Heart right ventricle (tissue), 16 donors: ENCODE data around the gene APMAP. TPM values are rescaled to one million over a fixed set of nuclear protein-coding genes. Genes with fewer than 3 reads are reported as not detected.

ENCODE experiments used
- ATAC-seq, 8 donors: fragments of 200-7000 bp; cut with Tn5 transposase; one replicate each; pipeline ENCODE4 v1.9.1; 2020; ENCODE audit warnings: mild to moderate bottlenecking in 8 of 8, moderate library complexity in 8 of 8, moderate number of reproducible peaks in 1 of 8
- DNase-seq, 2 donors: peaks; one replicate each; pipeline ENCODE4 v3.0.0-alpha.2; 2020
- H3K27ac ChIP-seq, 10 donors: fragments of 200-600 bp; sonication (generic) in 2 of 10; one replicate each; pipeline versions ENCODE4 v1.5.0 to v1.8.0; 2020 to 2022; ENCODE audit warnings: mild to moderate bottlenecking in 3 of 10
- H3K27me3 ChIP-seq, 7 donors: fragments of 200-600 bp; one replicate each; pipeline ENCODE4 v1.8.0; 2021 to 2022; ENCODE audit warnings: mild to moderate bottlenecking in 2 of 7
- H3K36me3 ChIP-seq, 9 donors: fragments of 200-600 bp; sonication (generic) in 1 of 9; one replicate each; pipeline versions ENCODE4 v1.5.0 to v1.8.0; 2020 to 2022; ENCODE audit warnings: mild to moderate bottlenecking in 2 of 9
- H3K4me1 ChIP-seq, 9 donors: fragments of 200-600 bp; sonication (generic) in 1 of 9; one replicate each; pipeline versions ENCODE4 v1.5.0 to v1.8.0; 2020 to 2022; ENCODE audit warnings: mild to moderate bottlenecking in 4 of 9
- H3K4me3 ChIP-seq, 10 donors: fragments of 200-600 bp; sonication (generic) in 2 of 10; one replicate each; pipeline versions ENCODE4 v1.5.0 to v1.8.0; 2020 to 2022; ENCODE audit warnings: mild to moderate bottlenecking in 7 of 10, moderate library complexity in 2 of 10
- H3K9me3 ChIP-seq, 11 donors: fragments of 200-600 bp in 10 of 11; sonication (generic) in 2 of 11; one replicate each; pipeline versions ENCODE4 v1.5.0 to v1.8.0; 2013 to 2022; ENCODE audit warnings: mild to moderate bottlenecking in 2 of 11, control low read depth in 1 of 11, moderate library complexity in 1 of 11
- CTCF ChIP-seq, 9 donors: fragments of 200-600 bp; sonication (generic) in 2 of 9; IDR thresholded peaks; one replicate each; pipeline versions ENCODE4 v1.5.0 to v1.8.0; 2021 to 2022; ENCODE audit warnings: antibody characterized with exemption in 9 of 9, mild to moderate bottlenecking in 5 of 9, moderate library complexity in 1 of 9
- WGBS, 2 donors: extraction: QIAGEN DNeasy Blood & Tissue Kit; methylation state at CpG; one replicate each; pipeline ENCODE4 v1.1.7; 2013; ENCODE audit warnings: inconsistent platforms in 1 of 2; 5-methylcytosine and 5-hydroxymethylcytosine counted together
- intact Hi-C, 10 donors: fragments of 100-400 bp; cut with DNase I; formaldehyde crosslinking; loops; one replicate each; pipeline versions ENCODE4 v1.11.1 to v1.14.2; 2022
- polyA plus RNA-seq, 2 donors: library from polyadenylated mRNA; stranded (reverse); fragments of 200-250 nt; gene quantifications; one replicate each; pipeline ENCODE4 v1.2.3, GENCODE V29; 2013
- total RNA-seq, 10 donors: library from RNA; stranded (reverse); fragmentation: NEBNext Ultra II Directional in 3 of 10; extraction: Animal tissue kit (Norgen Biotek cat#: 25700) in 3 of 10; gene quantifications; one replicate each; pipeline versions ENCODE4 v1.2.1 to v1.2.4, GENCODE V29; 2021 to 2023
- donor health status: Arrhythmogenic right ventricular cardiomyopathy.
- donor health status: ischemic (EF 13 %, LVEDD 7.1; RV severe dilation, severe dysfunction).
- donor health status: healthy with polysubstance abuse.
- donor health status: DM: no; HTN: yes; CAD: no.
- donor health status: DM: no; HTN: no; CAD: no.
- donor health status: ischemic (EF 25% LVEDD 6.9; RV normal size, moderate dysfunction).
- donor health status: ischemic (EF 25% LVEDD 5.7; RV mildly dilated, moderate dysfunction).
- donor health status: healthy.
- donor health status: DM: yes; HTN: yes; CAD: no.
- donor health status: Ischemic cardiomyopathy.
- donor health status: ischemic (EF 35%, LVEDD 5.7; RV mildly dilated, moderate dysfunction).
- donor health status: nonischemic (EF 11% LVEDD 7.7; RV severe dilation, severe dysfunction).
- donor health status: DM: yes; HTN: yes; CAD: no.
- donor health status: PGD.
- donor health status: ischemic (EF 29% LVEDD 5.4; RV normal size, mild dysfunction).
- donor health status: nonischemic (EF 23%, LVEDD 6.1; RV moderate dilation, normal function).

APMAP gene
- total and polyA plus RNA-seq, 12 donors, result 15.3 to 48.5 (median 33.1) TPM

- Histone ChIP-seq H3K9me3 (peaks cover 0 to 20% (median 0%) of the 10 kb centered on the region in 11 donors), H3K27me3 (no peaks in the 10 kb centered on the region), H3K4me1 (peaks cover 0 to 34% (median 0%) of the 10 kb centered on the region in 9 donors), H3K4me3 (no peak overlapping the region), H3K27ac (no peak overlapping the region), H3K36me3 (peaks cover 0 to 83% (median 10%) of the 10 kb centered on the region in 9 donors)
- ATAC-seq, result no peak
- intact Hi-C loops, result no loop called here
- 88 to 93% methylated on average over 1 of the region's 1 CpG for WGBS, 2 donors
- TF ChIP-seq CTCF (IDR thresholded peaks at IDR 0.05), result no peak
- DNase-seq, result no peak
Measured at GRCh38 chr20:24977336-24977735, 15.2 kb downstream of the APMAP start.

GRCh38 chr20:24972341-24972740, 20.2 kb downstream of the APMAP start:
- no peak overlapping the region for H3K27ac ChIP-seq
- peaks cover 0 to 16% (median 0%) of the 10 kb centered on the region in 9 donors for H3K4me1 ChIP-seq
- DNase-seq (no peak), ATAC-seq (no peak)
- TF ChIP-seq CTCF (IDR thresholded peaks at IDR 0.05), result no peak
- H3K4me3 ChIP-seq, result no peak overlapping the region
- 98% methylated on average over 2 of the region's 2 CpGs for WGBS, 2 donors
- intact Hi-C loops, result no loop called here
- no peaks in the 10 kb centered on the region for H3K27me3 ChIP-seq
- H3K36me3 ChIP-seq, result peaks cover 0 to 91% (median 20%) of the 10 kb centered on the region in 9 donors
- H3K9me3 ChIP-seq, result peaks cover 0 to 20% (median 0%) of the 10 kb centered on the region in 11 donors

GRCh38 chr20:24971376-24972101, 21.0 kb downstream of the APMAP start:
- WGBS, 2 donors, result 90% methylated on average over 6 of the region's 6 CpGs

GRCh38 chr20:24970754-24971153, 21.8 kb downstream of the APMAP start:
- peaks cover 0 to 16% (median 0%) of the 10 kb centered on the region in 9 donors for H3K4me1 ChIP-seq
- DNase-seq, result no peak
- H3K27ac ChIP-seq, result peak overlapping the region in 1 of 10 donors; percentile 64
- peaks cover 0 to 9% (median 0%) of the 10 kb centered on the region in 11 donors for H3K9me3 ChIP-seq
- H3K4me3 ChIP-seq, result no peak overlapping the region
- intact Hi-C loops, result no loop called here
- 89 to 95% methylated on average over 8 of the region's 8 CpGs for WGBS, 2 donors
- H3K27me3 ChIP-seq, result no peaks in the 10 kb centered on the region
- H3K36me3 ChIP-seq, result peaks cover 0 to 91% (median 21%) of the 10 kb centered on the region in 9 donors
- ATAC-seq, result peak in 2 of 8 donors; percentile 24 to 42
- TF ChIP-seq CTCF (IDR thresholded peaks at IDR 0.05), result no peak

More at GRCh38 chr20:24971376-24972101, 21.0 kb downstream of the APMAP start:
- Histone ChIP-seq H3K9me3 (peaks cover 0 to 17% (median 0%) of the 10 kb centered on the region in 11 donors), H3K4me3 (no peak overlapping the region), H3K27ac (peak overlapping the region in 1 of 10 donors; percentile 64), H3K36me3 (peaks cover 0 to 91% (median 20%) of the 10 kb centered on the region in 9 donors), H3K27me3 (no peaks in the 10 kb centered on the region), H3K4me1 (peaks cover 0 to 16% (median 0%) of the 10 kb centered on the region in 9 donors)
- intact Hi-C loops, result no loop called here
- no peak for TF ChIP-seq CTCF (IDR thresholded peaks at IDR 0.05)
- ATAC-seq (no peak), DNase-seq (no peak)
